ENCODE measurements around the gene DRAP1. TPM values are rescaled to one million over a fixed set of nuclear protein-coding genes. Genes with fewer than 3 reads are reported as not detected.

The DRAP1 gene
- total RNA-seq, 4 donors from 2014 or later = 34.4 to 85.0 (median 54.4) TPM

DNA sequence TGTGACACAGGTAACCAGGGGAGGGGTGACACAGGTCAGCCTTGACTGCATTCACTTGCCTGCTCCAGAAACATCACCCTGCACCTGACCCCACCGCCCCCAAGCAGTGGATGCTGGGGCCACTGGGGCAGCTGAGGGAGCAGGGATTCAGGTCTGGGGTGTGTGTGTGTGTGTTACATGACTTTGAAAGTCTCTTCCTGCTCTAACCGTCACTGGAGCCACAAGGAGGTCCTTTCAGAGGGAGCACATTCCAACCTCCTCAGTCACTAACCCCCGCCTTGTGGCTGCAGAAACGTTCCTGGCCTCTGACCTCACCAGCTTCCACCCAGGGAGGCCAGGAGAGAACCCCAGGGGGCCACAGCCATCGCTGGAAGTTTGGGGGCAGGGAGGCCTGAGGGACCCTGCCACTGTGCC lies 16.2 kb upstream of the DRAP1 start:
- TF ChIP-seq CTCF (IDR thresholded peaks at IDR 0.05; ENCODE audit: low read depth) = no peak

DNA sequence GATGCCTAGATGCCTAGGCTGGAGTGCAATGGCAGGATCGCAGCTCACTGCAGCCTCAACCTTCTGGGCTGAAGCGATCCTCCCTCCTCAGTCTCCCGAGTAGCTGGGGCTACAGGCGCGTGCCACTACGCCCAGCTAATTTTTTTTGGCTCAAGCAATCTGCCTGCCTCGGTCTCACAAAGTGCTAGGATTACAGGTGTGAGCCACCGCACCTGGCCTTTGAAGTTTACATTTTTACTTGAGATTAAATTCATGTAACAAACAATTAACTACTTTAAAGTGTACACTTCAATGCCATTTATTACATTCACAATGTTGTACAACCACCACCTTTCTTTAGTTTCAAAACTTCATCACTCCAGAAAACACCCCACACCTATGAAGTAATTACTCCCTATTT lies 15.5 kb upstream of the DRAP1 start:
- TF ChIP-seq CTCF (IDR thresholded peaks at IDR 0.05; ENCODE audit: low read depth) = no peak

- no peak for TF ChIP-seq CTCF (IDR thresholded peaks at IDR 0.05; ENCODE audit: low read depth)
These were observed 12.6 kb upstream of the DRAP1 start for GRCh38 chr11:65906602-65907001.

GRCh38 chr11:65907878-65908277 lies 11.3 kb upstream of the DRAP1 start:
- TF ChIP-seq CTCF (IDR thresholded peaks at IDR 0.05; ENCODE audit: low read depth) = no peak

GRCh38 chr11:65911682-65912568 lies 7.3 kb upstream of the DRAP1 start:
- TF ChIP-seq CTCF (IDR thresholded peaks at IDR 0.05; ENCODE audit: low read depth) = no peak

- no peak for TF ChIP-seq CTCF (IDR thresholded peaks at IDR 0.05; ENCODE audit: low read depth)
These were observed 6.4 kb upstream of the DRAP1 start for GRCh38 chr11:65912845-65913244.

- TF ChIP-seq CTCF (IDR thresholded peaks at IDR 0.05; ENCODE audit: low read depth) = no peak
These were observed 4.0 kb upstream of the DRAP1 start for GRCh38 chr11:65915101-65915820.

All from subcutaneous adipose tissue (tissue), 4 donors.